Osteoblast (primary cell): Measurements from ENCODE around the gene FGB. TPM values are rescaled to one million over a fixed set of nuclear protein-coding genes. Genes with fewer than 3 reads are reported as not detected.

ENCODE experiments used
- DNase-seq: peaks from one replicate; pipeline ENCODE4 v3.0.0; 2011; ENCODE audit warnings: low spot score, mixed read lengths; ENCODE audit not compliant: insufficient read length; ENCODE audit errors: missing footprints
- H2AFZ ChIP-seq: 2 replicates; pipeline ENCODE4 v1.6.0; 2011; ENCODE audit warnings: mild to moderate bottlenecking, low read length
- H3K27ac ChIP-seq: 2 replicates; pipeline ENCODE4 v1.5.1; 2011; ENCODE audit warnings: mild to moderate bottlenecking, low read depth, low read length, moderate library complexity
- H3K27me3 ChIP-seq: 2 replicates; pipeline ENCODE4 v1.6.0; 2012; ENCODE audit warnings: mild to moderate bottlenecking, control low read depth, inconsistent platforms, low read length, moderate library complexity; ENCODE audit not compliant: insufficient read depth
- H3K36me3 ChIP-seq: 2 replicates; pipeline ENCODE4 v1.5.1; 2011; ENCODE audit warnings: mild to moderate bottlenecking, low read length, control low read depth, moderate library complexity; ENCODE audit not compliant: insufficient read depth
- H3K4me1 ChIP-seq: 2 replicates; pipeline ENCODE4 v1.5.1; 2011; ENCODE audit warnings: mild to moderate bottlenecking, low read length, control low read depth, moderate library complexity; ENCODE audit not compliant: insufficient read depth
- H3K4me2 ChIP-seq: 2 replicates; pipeline ENCODE4 v1.6.0; 2011; ENCODE audit warnings: mild to moderate bottlenecking, low read length; ENCODE audit not compliant: insufficient read depth
- H3K4me3 ChIP-seq: fragments of 200-600 bp; sonication (generic); 3 replicates; pipeline ENCODE4 v1.5.1; 2012; ENCODE audit warnings: mild to moderate bottlenecking, low read length, inconsistent platforms; ENCODE audit not compliant: insufficient read depth
- H3K79me2 ChIP-seq: 2 replicates; pipeline ENCODE4 v1.6.0; 2012; ENCODE audit warnings: mild to moderate bottlenecking, low read length, control low read depth, inconsistent platforms; ENCODE audit not compliant: insufficient read depth
- H3K9me3 ChIP-seq: 2 replicates; pipeline ENCODE4 v1.5.1; 2011; ENCODE audit warnings: low read depth, low read length, control low read depth
- H4K20me1 ChIP-seq: 2 replicates; pipeline ENCODE4 v1.6.0; 2012; ENCODE audit warnings: mild to moderate bottlenecking, low read length, control low read depth; ENCODE audit not compliant: insufficient read depth
- total RNA-seq: library from RNA; depleted of rRNA; stranded (reverse); fragments of >200 nt; gene quantifications from 2 replicates; pipeline ENCODE4 v1.2.3, GENCODE V29; 2012
- TF ChIP-seq, protein P1 (sequence below): IDR thresholded peaks from 2 replicates; pipeline ENCODE4 v1.5.1; 2011; ENCODE audit warnings: mild to moderate bottlenecking, low read depth, low read length, moderate library complexity; ENCODE audit errors: extremely low read depth

The FGB gene
- total RNA-seq, 1 donor, result not detected

DNA sequence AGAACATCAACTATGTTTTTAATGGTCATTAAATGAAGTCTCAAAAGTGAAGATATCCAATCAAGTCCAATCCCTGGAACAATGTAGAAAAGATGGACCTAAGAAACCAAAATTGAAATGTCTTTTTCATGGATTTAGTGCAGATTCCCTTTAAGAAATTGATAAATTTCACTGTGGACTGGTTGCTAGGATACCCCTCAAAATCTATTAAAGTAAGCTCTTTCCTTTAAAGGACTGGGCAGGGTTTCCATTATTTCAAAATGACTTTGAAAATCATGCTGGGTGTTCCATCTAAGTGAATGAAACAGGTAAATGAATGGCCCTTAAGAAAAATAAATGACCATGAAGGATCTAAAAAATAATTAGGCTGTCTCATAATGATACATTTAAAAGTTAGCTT lies 41.2 kb upstream of the FGB start:
- no peaks in the 10 kb centered on the region for H4K20me1 ChIP-seq
- H3K4me3 ChIP-seq, result no peak overlapping the region
- no peaks in the 10 kb centered on the region for H3K79me2 ChIP-seq
- no peaks in the 10 kb centered on the region for H3K9me3 ChIP-seq
- H3K27ac ChIP-seq, result no peak overlapping the region
- DNase-seq, result no peak
- TF ChIP-seq, protein P1, sequence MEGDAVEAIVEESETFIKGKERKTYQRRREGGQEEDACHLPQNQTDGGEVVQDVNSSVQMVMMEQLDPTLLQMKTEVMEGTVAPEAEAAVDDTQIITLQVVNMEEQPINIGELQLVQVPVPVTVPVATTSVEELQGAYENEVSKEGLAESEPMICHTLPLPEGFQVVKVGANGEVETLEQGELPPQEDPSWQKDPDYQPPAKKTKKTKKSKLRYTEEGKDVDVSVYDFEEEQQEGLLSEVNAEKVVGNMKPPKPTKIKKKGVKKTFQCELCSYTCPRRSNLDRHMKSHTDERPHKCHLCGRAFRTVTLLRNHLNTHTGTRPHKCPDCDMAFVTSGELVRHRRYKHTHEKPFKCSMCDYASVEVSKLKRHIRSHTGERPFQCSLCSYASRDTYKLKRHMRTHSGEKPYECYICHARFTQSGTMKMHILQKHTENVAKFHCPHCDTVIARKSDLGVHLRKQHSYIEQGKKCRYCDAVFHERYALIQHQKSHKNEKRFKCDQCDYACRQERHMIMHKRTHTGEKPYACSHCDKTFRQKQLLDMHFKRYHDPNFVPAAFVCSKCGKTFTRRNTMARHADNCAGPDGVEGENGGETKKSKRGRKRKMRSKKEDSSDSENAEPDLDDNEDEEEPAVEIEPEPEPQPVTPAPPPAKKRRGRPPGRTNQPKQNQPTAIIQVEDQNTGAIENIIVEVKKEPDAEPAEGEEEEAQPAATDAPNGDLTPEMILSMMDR, result no peak
- no peak overlapping the region for H2AFZ ChIP-seq
- no peak overlapping the region for H3K4me2 ChIP-seq
- H3K36me3 ChIP-seq, result no peaks in the 10 kb centered on the region
- H3K4me1 ChIP-seq, result no peaks in the 10 kb centered on the region
- H3K27me3 ChIP-seq, result peaks cover 4% of the 10 kb centered on the region

DNA sequence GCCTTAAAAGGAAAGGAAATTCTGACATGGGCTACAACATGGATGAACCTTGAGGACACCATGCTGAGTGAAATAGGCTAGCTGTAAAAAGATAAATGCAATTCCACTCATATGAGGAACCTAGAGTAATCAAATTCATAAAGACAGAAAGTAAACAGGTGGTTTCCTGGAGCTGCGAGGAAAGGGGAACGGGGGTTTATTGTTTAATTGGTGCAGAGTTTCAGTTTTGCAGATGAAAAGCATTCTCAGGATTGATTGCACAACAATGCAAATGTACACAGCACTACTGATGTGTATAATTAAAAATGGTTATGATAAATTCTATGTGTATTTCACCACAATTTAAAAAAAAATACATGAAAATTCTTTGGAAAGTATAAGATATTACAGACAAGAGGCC lies 36.7 kb upstream of the FGB start:
- Histone ChIP-seq H3K4me2 (no peak overlapping the region), H3K27me3 (no peaks in the 10 kb centered on the region), H4K20me1 (no peaks in the 10 kb centered on the region), H3K4me1 (no peaks in the 10 kb centered on the region), H3K36me3 (no peaks in the 10 kb centered on the region), H3K79me2 (no peaks in the 10 kb centered on the region), H2AFZ (no peak overlapping the region), H3K4me3 (no peak overlapping the region), H3K9me3 (no peaks in the 10 kb centered on the region), H3K27ac (no peak overlapping the region)
- no peak for DNase-seq
- TF ChIP-seq, protein P1, result no peak

DNA sequence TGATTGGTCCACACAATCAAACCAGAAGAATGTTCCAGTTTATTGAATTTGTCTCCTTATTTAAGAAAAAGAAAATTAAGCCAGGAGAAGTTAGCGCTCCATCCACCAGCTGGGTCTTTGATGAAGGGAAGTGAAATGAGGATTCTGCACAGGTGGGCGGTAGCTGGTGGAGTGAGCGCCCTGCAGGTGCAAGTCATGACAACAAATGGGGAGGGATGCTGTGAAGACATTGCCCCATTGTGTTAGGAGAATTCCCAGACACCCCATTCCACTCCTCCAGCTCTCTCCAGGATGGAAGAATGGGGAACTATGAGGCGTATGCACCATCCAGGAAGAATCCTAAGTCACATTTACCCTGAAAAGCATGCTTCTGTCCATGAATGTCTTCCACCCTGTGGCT lies 35.5 kb upstream of the FGB start:
- H3K4me1 ChIP-seq, result no peaks in the 10 kb centered on the region
- DNase-seq, result no peak
- no peaks in the 10 kb centered on the region for H3K79me2 ChIP-seq
- H3K9me3 ChIP-seq, result no peaks in the 10 kb centered on the region
- TF ChIP-seq, protein P1, result no peak
- no peak overlapping the region for H3K27ac ChIP-seq
- H3K4me2 ChIP-seq, result no peak overlapping the region
- H3K36me3 ChIP-seq, result no peaks in the 10 kb centered on the region
- H4K20me1 ChIP-seq, result no peaks in the 10 kb centered on the region
- no peaks in the 10 kb centered on the region for H3K27me3 ChIP-seq
- H2AFZ ChIP-seq, result no peak overlapping the region
- no peak overlapping the region for H3K4me3 ChIP-seq

DNA sequence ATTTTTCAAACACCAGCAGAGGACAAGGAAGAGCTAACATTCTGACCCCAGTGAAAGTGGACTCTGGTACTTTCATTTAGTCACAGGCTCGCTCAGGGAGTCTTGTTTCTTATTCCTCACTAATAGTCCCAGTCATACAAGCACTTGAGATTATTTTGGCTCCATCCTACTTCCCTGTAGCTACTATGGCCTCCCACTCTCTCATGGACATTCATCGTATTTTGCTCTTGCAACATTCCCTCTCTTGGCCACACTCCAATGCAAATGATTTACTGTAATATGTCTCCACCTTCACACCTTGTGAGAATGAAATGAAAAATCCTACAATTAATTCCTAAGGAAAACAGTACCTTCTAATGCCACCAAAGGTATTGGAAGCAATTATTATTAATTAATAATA lies 33.9 kb upstream of the FGB start:
- Histone ChIP-seq H3K27me3 (no peaks in the 10 kb centered on the region), H4K20me1 (no peaks in the 10 kb centered on the region), H3K27ac (no peak overlapping the region), H2AFZ (no peak overlapping the region), H3K36me3 (no peaks in the 10 kb centered on the region), H3K4me3 (no peak overlapping the region), H3K4me1 (no peaks in the 10 kb centered on the region), H3K4me2 (no peak overlapping the region), H3K79me2 (no peaks in the 10 kb centered on the region), H3K9me3 (no peaks in the 10 kb centered on the region)
- DNase-seq, result no peak
- TF ChIP-seq, protein P1, result no peak
